ENCODE results near the gene ADAMTS12.

- no peak for TF ChIP-seq EZH2 (IDR thresholded peaks at IDR 0.05; ENCODE audit: low read length)
- TF ChIP-seq CTCF (optimal IDR thresholded peaks at IDR 0.05 in 1 of 3, IDR thresholded peaks at IDR 0.05 in 1 of 3, conservative IDR thresholded peaks at IDR 0.05 in 1 of 3; ENCODE audit: extremely low read depth in 1 of 3, insufficient read depth in 2 of 3, low read length in 3 of 3): no peak
Observed at GRCh38 chr5:33938507-33938796, 46.7 kb upstream of the ADAMTS12 start.
